Esophagus muscularis mucosa (tissue), 4 donors: ENCODE data around the gene SUDS3. TPM values are rescaled to one million over a fixed set of nuclear protein-coding genes. Genes with fewer than 3 reads are reported as not detected.

Experiments used
- DNase-seq: peaks from one replicate; pipeline ENCODE4 v3.0.0-alpha.2; 2017; ENCODE audit errors: extremely low spot score
- H3K27ac ChIP-seq, 4 donors: fragments of 200-600 bp; sonication (generic); replicated peaks in 1 of 4; 1 replicate in 3 of 4; 2 replicates in 1 of 4; pipeline ENCODE4 v1.5.1; 2016 to 2019; ENCODE audit warnings: mild to moderate bottlenecking in 1 of 4
- H3K27me3 ChIP-seq, 4 donors: fragments of 200-600 bp; sonication (generic); one replicate each; pipeline versions ENCODE4 v1.5.1 to v1.6.0; 2016 to 2019
- H3K36me3 ChIP-seq, 4 donors: fragments of 200-600 bp; sonication (generic); one replicate each; pipeline ENCODE4 v1.5.1; 2016 to 2019
- H3K4me1 ChIP-seq, 4 donors: fragments of 200-600 bp; sonication (generic); one replicate each; pipeline ENCODE4 v1.5.1; 2016 to 2019
- H3K4me3 ChIP-seq, 4 donors: fragments of 200-600 bp; sonication (generic); 1 replicate in 2 of 4; 2 replicates in 2 of 4; pipeline ENCODE4 v1.5.1; 2016 to 2019; ENCODE audit warnings: mild to moderate bottlenecking in 4 of 4, moderate library complexity in 1 of 4
- H3K9me3 ChIP-seq, 4 donors: fragments of 200-600 bp; sonication (generic); 1 replicate in 3 of 4; 2 replicates in 1 of 4; pipeline ENCODE4 v1.5.1; 2016 to 2019
- EP300 ChIP-seq: sonication (generic); formaldehyde crosslinking; IDR thresholded peaks from one replicate; pipeline ENCODE4 v1.6.1; 2017; ENCODE audit warnings: antibody characterized with exemption
- POLR2A ChIP-seq: fragments of 450-650 bp; IDR thresholded peaks from one replicate; pipeline ENCODE4 v1.6.1; 2017; ENCODE audit warnings: antibody characterized with exemption, moderate library complexity, mild to moderate bottlenecking, low read depth
- POLR2AphosphoS5 ChIP-seq, 2 donors: sonication (generic); formaldehyde crosslinking; IDR thresholded peaks; one replicate each; pipeline ENCODE4 v1.6.1; 2017; ENCODE audit warnings: antibody characterized with exemption in 2 of 2
- WGBS: methylation state at CpG from one replicate; pipeline ENCODE4 v1.1.5; 2018; 5-methylcytosine and 5-hydroxymethylcytosine counted together
- intact Hi-C: fragments of 100-400 bp; cut with DNase I; formaldehyde crosslinking; loops from one replicate; pipeline ENCODE4 v1.15.1; 2023
- total RNA-seq, 4 donors: library from RNA; depleted of rRNA; stranded (reverse); fragments of >200 nt; gene quantifications; one replicate each; pipeline versions ENCODE4 v1.1.0 to v1.2.1, GENCODE V29; 2016
- TF ChIP-seq, protein P1 (sequence below), 3 experiments: fragments of 200-600 bp in 2 of 3; fragments of 450-650 bp in 1 of 3; sonication (generic) in 2 of 3; IDR thresholded peaks; one replicate each; pipeline ENCODE4 v1.5.1; 2017 to 2019; ENCODE audit warnings: antibody characterized with exemption in 3 of 3, mild to moderate bottlenecking in 2 of 3, moderate library complexity in 1 of 3

Gene SUDS3
- total RNA-seq, 4 donors from 2014 or later: 34.5 to 76.0 (median 62.7) TPM

DNA sequence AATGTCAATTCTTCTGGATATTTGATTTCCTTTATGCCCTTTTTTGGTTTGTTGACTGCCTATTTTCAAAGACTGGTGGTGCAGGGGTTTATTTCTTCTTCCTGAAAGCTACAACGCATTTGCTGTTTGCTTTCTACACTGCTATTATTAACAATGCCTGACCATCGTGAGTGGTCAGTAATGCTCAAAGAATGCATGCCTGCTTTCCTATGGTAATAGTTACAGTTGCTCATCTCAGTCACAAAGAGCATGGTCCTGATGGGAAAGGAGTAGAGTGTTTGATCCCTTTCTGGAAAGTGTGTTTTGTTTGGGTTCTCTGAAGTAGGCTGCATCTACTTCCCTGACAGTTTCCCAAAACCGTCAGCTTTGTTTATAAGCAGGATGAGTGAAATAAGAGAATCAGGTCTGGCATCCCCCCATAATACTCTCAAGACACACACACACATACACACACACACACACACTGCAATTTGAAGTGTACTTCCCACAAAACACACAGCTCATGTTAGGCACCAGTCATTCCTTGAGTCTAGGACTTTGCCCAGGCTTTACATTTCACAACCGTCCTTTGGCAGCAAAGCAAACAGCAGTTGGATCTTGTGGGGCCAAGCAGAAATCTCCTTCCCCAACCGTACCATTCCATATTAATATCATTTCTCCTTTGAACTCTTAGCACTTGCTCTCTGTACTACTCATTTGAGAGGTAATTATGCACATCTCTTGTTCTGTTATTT is 56.6 kb downstream of the SUDS3 start:
- no peaks in the 10 kb centered on the region for H3K9me3 ChIP-seq
- H3K4me1 ChIP-seq: no peaks in the 10 kb centered on the region
- no peaks in the 10 kb centered on the region for H3K27me3 ChIP-seq
- TF ChIP-seq, protein P1, sequence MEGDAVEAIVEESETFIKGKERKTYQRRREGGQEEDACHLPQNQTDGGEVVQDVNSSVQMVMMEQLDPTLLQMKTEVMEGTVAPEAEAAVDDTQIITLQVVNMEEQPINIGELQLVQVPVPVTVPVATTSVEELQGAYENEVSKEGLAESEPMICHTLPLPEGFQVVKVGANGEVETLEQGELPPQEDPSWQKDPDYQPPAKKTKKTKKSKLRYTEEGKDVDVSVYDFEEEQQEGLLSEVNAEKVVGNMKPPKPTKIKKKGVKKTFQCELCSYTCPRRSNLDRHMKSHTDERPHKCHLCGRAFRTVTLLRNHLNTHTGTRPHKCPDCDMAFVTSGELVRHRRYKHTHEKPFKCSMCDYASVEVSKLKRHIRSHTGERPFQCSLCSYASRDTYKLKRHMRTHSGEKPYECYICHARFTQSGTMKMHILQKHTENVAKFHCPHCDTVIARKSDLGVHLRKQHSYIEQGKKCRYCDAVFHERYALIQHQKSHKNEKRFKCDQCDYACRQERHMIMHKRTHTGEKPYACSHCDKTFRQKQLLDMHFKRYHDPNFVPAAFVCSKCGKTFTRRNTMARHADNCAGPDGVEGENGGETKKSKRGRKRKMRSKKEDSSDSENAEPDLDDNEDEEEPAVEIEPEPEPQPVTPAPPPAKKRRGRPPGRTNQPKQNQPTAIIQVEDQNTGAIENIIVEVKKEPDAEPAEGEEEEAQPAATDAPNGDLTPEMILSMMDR (IDR thresholded peaks at IDR 0.05): no peak
- TF ChIP-seq POLR2A (no peak), POLR2AphosphoS5 (IDR thresholded peaks at IDR 0.05) (no peak), EP300 (no peak)
- intact Hi-C loops: no loop called here
- no peak overlapping the region for H3K27ac ChIP-seq
- H3K4me3 ChIP-seq: no peak overlapping the region
- DNase-seq: no peak
- 56% methylated on average over 5 of the region's 5 CpGs for WGBS
- no peaks in the 10 kb centered on the region for H3K36me3 ChIP-seq

DNA sequence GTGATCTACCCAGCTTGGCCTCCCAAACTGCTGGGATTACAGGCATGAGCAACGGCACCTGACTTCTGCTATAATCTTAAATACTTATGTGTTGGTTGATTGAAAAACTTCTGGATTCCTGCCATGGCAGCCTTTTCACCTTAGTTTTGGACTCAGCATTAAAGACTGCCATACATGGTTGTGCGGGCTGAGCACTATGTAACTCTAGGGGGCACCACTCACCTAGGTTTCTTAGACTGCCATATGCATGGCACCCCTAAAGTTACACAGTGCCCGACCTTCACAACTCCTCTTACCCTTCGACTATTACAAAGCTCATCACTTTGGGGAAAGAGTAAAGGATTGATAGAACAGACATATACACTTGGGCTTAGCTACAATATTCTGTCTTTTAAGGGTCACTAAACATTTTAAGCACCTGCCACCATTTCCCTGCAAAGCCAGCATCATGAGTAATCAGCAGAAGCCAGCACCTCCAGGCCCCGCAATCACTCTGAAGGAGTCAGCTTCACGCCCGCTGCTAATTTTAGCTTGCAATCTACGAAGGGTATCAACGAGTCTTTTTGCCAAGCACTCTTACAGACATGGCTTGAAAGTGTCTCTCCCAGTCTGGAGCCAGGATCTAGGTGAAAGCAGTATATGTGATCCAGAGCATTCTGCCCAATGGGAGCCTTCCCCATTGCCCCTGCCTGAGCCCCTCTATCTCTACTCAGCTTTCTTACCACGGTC is 59.8 kb downstream of the SUDS3 start:
- no peak overlapping the region for H3K27ac ChIP-seq
- WGBS: 69% methylated on average over 10 of the region's 10 CpGs
- DNase-seq: no peak
- no peak for TF ChIP-seq POLR2A
- no peak for TF ChIP-seq POLR2AphosphoS5 (IDR thresholded peaks at IDR 0.05)
- TF ChIP-seq EP300: no peak
- TF ChIP-seq, protein P1 (IDR thresholded peaks at IDR 0.05): peak; percentile 37 to 49 (median 47)
- H3K4me1 ChIP-seq: no peaks in the 10 kb centered on the region
- H3K9me3 ChIP-seq: no peaks in the 10 kb centered on the region
- intact Hi-C loops: no loop called here
- H3K36me3 ChIP-seq: no peaks in the 10 kb centered on the region
- H3K27me3 ChIP-seq: no peaks in the 10 kb centered on the region
- no peak overlapping the region for H3K4me3 ChIP-seq

DNA sequence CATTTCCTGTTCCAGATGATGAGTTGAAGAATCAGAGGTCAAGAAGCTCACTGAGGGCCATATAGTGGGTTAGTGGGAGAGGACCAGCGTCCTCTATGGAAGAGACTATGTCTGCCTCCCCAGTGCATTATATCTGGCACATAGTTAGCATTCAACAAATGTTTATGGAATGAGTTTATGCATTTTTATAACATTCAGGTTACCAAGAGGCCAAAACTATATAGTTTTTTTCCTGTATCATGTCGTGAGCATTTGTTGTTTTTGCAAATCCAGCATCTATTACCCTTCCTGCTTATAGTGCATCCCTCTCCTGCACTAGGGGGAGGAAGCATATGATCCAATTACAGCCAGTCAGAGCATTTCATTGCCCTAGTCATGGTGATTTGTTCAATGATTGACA is 60.6 kb downstream of the SUDS3 start:
- no peaks in the 10 kb centered on the region for H3K9me3 ChIP-seq
- H3K36me3 ChIP-seq: no peaks in the 10 kb centered on the region
- no peak for DNase-seq
- WGBS: 73% methylated on average over 2 of the region's 2 CpGs
- H3K4me3 ChIP-seq: no peak overlapping the region
- TF ChIP-seq EP300: no peak
- no peaks in the 10 kb centered on the region for H3K27me3 ChIP-seq
- H3K4me1 ChIP-seq: no peaks in the 10 kb centered on the region
- intact Hi-C loops: no loop called here
- no peak overlapping the region for H3K27ac ChIP-seq

DNA sequence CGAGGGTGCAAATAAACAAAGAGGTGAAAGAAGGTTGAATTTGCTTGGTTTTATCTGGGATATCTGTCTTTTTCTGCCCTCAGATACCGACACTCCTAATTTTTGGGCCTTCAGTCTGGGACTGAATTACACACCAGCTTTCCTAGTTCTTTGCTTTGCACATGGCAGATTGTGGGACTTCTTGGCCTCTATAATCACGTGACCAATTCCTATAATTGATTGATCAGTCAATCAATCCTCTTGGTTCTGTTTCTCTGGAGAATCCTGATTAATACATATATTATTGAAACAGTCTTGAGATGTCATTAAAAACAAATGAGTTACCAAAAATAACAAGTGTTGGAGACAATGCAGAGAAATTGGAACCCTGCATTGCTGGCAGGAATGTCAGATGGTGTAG is 62.7 kb downstream of the SUDS3 start:
- 79% methylated on average over 3 of the region's 3 CpGs for WGBS
- Histone ChIP-seq H3K27me3 (no peaks in the 10 kb centered on the region), H3K4me3 (no peak overlapping the region), H3K36me3 (no peaks in the 10 kb centered on the region), H3K4me1 (no peaks in the 10 kb centered on the region), H3K9me3 (no peaks in the 10 kb centered on the region), H3K27ac (no peak overlapping the region)
- intact Hi-C loops: no loop called here
- no peak for TF ChIP-seq POLR2AphosphoS5 (IDR thresholded peaks at IDR 0.05)
- TF ChIP-seq, protein P1 (IDR thresholded peaks at IDR 0.05): no peak
- TF ChIP-seq POLR2A: no peak
- TF ChIP-seq EP300: no peak
- no peak for DNase-seq

DNA sequence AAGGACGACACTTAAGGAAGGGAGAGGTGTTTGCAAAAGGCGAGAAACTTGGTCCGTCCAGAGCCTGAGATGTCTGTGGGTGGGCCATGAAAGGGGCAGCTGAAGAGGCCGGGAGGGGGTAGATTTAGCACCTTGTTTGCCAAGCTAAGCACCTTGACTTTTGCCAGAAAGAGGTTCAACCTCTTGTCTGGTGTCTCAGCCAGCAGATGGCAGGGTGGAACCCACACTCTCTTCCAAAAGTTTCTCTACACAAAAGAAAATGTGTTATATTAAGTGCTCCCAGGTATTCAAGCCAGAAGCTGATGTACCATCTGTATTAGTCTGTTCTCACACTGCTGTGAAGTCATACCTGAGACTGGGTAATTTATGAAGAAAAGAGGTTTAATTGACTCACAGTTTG is 69.9 kb downstream of the SUDS3 start:
- no peak for TF ChIP-seq EP300
- TF ChIP-seq, protein P1 (IDR thresholded peaks at IDR 0.05): peak in 1 of 3 experiments; percentile 10
- H3K27me3 ChIP-seq: no peaks in the 10 kb centered on the region
- intact Hi-C loops: no loop called here
- H3K4me1 ChIP-seq: no peaks in the 10 kb centered on the region
- H3K36me3 ChIP-seq: no peaks in the 10 kb centered on the region
- no peak overlapping the region for H3K27ac ChIP-seq
- H3K9me3 ChIP-seq: no peaks in the 10 kb centered on the region
- no peak overlapping the region for H3K4me3 ChIP-seq
- DNase-seq: no peak
- whole genome bisulfite sequencing: 45% methylated on average over 4 of the region's 4 CpGs
